Body of pancreas (tissue), 4 donors: ENCODE measurements around the gene SPHK2.

Source experiments
- POLR2A ChIP-seq, 3 donors: fragments of 450-650 bp; IDR thresholded peaks; one replicate each; pipeline ENCODE4 v1.6.1; 2016; ENCODE audit warnings: antibody characterized with exemption in 3 of 3, mild to moderate bottlenecking in 2 of 3
- TF ChIP-seq, protein P1 (sequence below), 7 experiments: fragments of 450-650 bp in 4 of 7; fragments of 200-600 bp in 3 of 7; sonication (generic) in 3 of 7; IDR thresholded peaks; one replicate each; pipeline ENCODE4 v1.5.1; 2016 to 2019; ENCODE audit warnings: antibody characterized with exemption in 7 of 7

DNA sequence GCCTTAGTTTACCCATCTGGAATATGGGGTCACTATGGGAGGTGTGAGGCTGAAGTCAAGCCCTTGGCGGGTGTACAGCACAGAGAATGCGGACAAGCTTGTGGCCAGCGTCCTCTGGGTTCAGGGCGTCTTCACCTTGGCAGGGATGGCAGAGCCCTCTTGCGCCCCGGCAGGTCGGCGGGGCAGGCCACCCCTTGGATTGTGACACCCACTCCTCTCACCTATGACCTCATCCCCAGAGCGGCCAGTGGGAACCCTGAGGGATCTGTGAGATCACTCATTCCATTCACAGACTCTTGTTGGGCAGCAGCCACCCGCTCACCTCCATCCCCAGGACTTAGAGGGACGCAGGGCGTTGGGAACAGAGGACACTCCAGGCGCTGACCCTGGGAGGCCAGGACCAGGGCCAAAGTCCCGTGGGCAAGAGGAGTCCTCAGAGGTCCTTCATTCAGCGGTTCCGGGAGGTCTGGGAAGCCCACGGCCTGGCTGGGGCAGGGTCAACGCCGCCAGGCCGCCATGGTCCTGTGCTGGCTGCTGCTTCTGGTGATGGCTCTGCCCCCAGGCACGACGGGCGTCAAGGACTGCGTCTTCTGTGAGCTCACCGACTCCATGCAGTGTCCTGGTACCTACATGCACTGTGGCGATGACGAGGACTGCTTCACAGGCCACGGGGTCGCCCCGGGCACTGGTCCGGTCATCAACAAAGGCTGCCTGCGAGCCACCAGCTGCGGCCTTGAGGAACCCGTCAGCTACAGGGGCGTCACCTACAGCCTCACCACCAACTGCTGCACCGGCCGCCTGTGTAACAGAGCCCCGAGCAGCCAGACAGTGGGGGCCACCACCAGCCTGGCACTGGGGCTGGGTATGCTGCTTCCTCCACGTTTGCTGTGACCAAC, 12.6 kb upstream of the SPHK2 start, which contains the start of gene SPACA4:
- TF ChIP-seq POLR2A (IDR thresholded peaks at IDR 0.05), result no peak
- TF ChIP-seq, protein P1, sequence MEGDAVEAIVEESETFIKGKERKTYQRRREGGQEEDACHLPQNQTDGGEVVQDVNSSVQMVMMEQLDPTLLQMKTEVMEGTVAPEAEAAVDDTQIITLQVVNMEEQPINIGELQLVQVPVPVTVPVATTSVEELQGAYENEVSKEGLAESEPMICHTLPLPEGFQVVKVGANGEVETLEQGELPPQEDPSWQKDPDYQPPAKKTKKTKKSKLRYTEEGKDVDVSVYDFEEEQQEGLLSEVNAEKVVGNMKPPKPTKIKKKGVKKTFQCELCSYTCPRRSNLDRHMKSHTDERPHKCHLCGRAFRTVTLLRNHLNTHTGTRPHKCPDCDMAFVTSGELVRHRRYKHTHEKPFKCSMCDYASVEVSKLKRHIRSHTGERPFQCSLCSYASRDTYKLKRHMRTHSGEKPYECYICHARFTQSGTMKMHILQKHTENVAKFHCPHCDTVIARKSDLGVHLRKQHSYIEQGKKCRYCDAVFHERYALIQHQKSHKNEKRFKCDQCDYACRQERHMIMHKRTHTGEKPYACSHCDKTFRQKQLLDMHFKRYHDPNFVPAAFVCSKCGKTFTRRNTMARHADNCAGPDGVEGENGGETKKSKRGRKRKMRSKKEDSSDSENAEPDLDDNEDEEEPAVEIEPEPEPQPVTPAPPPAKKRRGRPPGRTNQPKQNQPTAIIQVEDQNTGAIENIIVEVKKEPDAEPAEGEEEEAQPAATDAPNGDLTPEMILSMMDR (IDR thresholded peaks at IDR 0.05), result no peak
